H1 (cell line): ENCODE results near the gene PLPP4. TPM values are rescaled to one million over a fixed set of nuclear protein-coding genes. Genes with fewer than 3 reads are reported as not detected.
A peak's percentile ranks its signal among the peaks of the same experiment; 100 is the strongest.

Experiments used
- CTCF ChIA-PET: fragments of 300-600 bp; sonication (Branson Sonifier 250); formaldehyde crosslinking; loops from one replicate; lab custom pipeline; 2021; ENCODE audit not compliant: partially characterized antibody; lab: Charles Lee
- POLR2A ChIA-PET: fragments of 300-600 bp; sonication (Branson Sonifier 250); formaldehyde crosslinking; loops from one replicate; lab custom pipeline; 2021; ENCODE audit warnings: inconsistent platforms; ENCODE audit not compliant: partially characterized antibody; lab: Charles Lee
- DNase-seq, 2 experiments: peaks; one replicate each; pipeline versions ENCODE4 v3.0.0 to v3.0.0-alpha.2; 2010 to 2022; ENCODE audit warnings: low spot score in 2 of 2, low read depth in 1 of 2, mixed read lengths in 1 of 2
- FAIRE-seq: peaks from 2 replicates; lab custom pipeline; 2011; peaks lifted over from hg19 to GRCh38; lab: Jason Lieb, UNC
- H2AFZ ChIP-seq: 2 replicates; pipeline ENCODE4 v1.8.1; 2012; ENCODE audit warnings: low read length, inconsistent platforms
- H2AK5ac ChIP-seq: 2 replicates; pipeline ENCODE4 v1.6.1; 2013; ENCODE audit warnings: low read depth, low read length
- H2BK120ac ChIP-seq: replicated peaks from 2 replicates; pipeline ENCODE3; 2013; ENCODE audit warnings: low read depth, low read length, inconsistent platforms
- H2BK12ac ChIP-seq: 2 replicates; pipeline ENCODE4 v1.6.1; 2013; ENCODE audit warnings: low read depth, low read length
- H2BK15ac ChIP-seq: 2 replicates; pipeline ENCODE4 v1.6.1; 2013; ENCODE audit warnings: low read length
- H2BK20ac ChIP-seq: 2 replicates; pipeline ENCODE4 v1.6.1; 2013; ENCODE audit warnings: low read length
- H2BK5ac ChIP-seq: 2 replicates; pipeline ENCODE4 v1.6.1; 2013; ENCODE audit warnings: low read depth, low read length
- H3K14ac ChIP-seq: 2 replicates; pipeline ENCODE4 v1.6.1; 2013; ENCODE audit warnings: inconsistent platforms; ENCODE audit not compliant: insufficient read length
- H3K18ac ChIP-seq: 2 replicates; pipeline ENCODE4 v1.6.1; 2013; ENCODE audit warnings: low read length; ENCODE audit errors: extremely low read depth
- H3K23ac ChIP-seq: 2 replicates; pipeline ENCODE4 v1.6.1; 2013; ENCODE audit warnings: inconsistent platforms; ENCODE audit not compliant: insufficient read length
- H3K23me2 ChIP-seq: 2 replicates; pipeline ENCODE4 v1.6.1; 2013; ENCODE audit warnings: low read depth, low read length
- H3K27ac ChIP-seq: 2 replicates; pipeline ENCODE4 v1.6.1; 2011; ENCODE audit warnings: low read depth, low read length, inconsistent platforms
- H3K27me3 ChIP-seq, 4 experiments: replicated peaks in 1 of 4; 1 replicate in 1 of 4; 2 replicates in 3 of 4; pipeline versions ENCODE4 v1.6.1 to v1.8.1; 2011 to 2013; ENCODE audit warnings: low read length in 3 of 4, mild to moderate bottlenecking in 3 of 4, inconsistent platforms in 2 of 4, mixed read lengths in 2 of 4, moderate library complexity in 1 of 4; ENCODE audit not compliant: control insufficient read depth in 3 of 4, insufficient read depth in 3 of 4; ENCODE audit errors: extremely low read depth in 1 of 4
- H3K36me3 ChIP-seq, 4 experiments: 2 replicates each; pipeline versions ENCODE4 v1.6.1 to v1.8.1; 2011 to 2013; ENCODE audit warnings: mild to moderate bottlenecking in 4 of 4, low read length in 3 of 4, moderate library complexity in 2 of 4, control low read depth in 1 of 4, inconsistent platforms in 1 of 4; ENCODE audit not compliant: insufficient read depth in 4 of 4, control insufficient read depth in 2 of 4
- H3K4ac ChIP-seq: replicated peaks from 2 replicates; pipeline ENCODE3; 2013; ENCODE audit warnings: low read length, low read depth, mixed read lengths, inconsistent platforms; ENCODE audit not compliant: insufficient read length
- H3K4me1 ChIP-seq, 4 experiments: replicated peaks in 1 of 4; 1 replicate in 1 of 4; 2 replicates in 3 of 4; pipeline versions ENCODE4 v1.6.1 to v1.8.1; 2011 to 2013; ENCODE audit warnings: low read length in 3 of 4, inconsistent platforms in 2 of 4, mixed read lengths in 1 of 4; ENCODE audit not compliant: insufficient read depth in 4 of 4, control insufficient read depth in 3 of 4
- H3K4me2 ChIP-seq, 2 experiments: 2 replicates each; pipeline versions ENCODE4 v1.6.1 to v1.8.1; 2011 to 2013; ENCODE audit warnings: low read depth in 2 of 2, low read length in 2 of 2, control low read depth in 1 of 2, inconsistent platforms in 1 of 2, mild to moderate bottlenecking in 1 of 2; ENCODE audit not compliant: insufficient read depth in 1 of 2
- H3K4me3 ChIP-seq, 4 experiments: fragments of 200-600, 300-600 bp in 1 of 4; sonication (generic), shearing (Covaris generic), sonication (Bioruptor Twin) in 1 of 4; 2 replicates each; pipeline versions ENCODE4 v1.5.1 to v1.8.1; 2011 to 2016; ENCODE audit warnings: low read length in 4 of 4, low read depth in 3 of 4, control low read depth in 2 of 4, inconsistent platforms in 2 of 4, mild to moderate bottlenecking in 2 of 4, mixed read lengths in 1 of 4, moderate library complexity in 1 of 4; ENCODE audit not compliant: insufficient read depth in 2 of 4; ENCODE audit errors: extremely low read depth in 1 of 4
- H3K56ac ChIP-seq: replicated peaks from 2 replicates; pipeline ENCODE3; 2013; ENCODE audit warnings: low read depth, mild to moderate bottlenecking, mixed read lengths, low read length, inconsistent platforms; ENCODE audit not compliant: insufficient read length
- H3K79me1 ChIP-seq: 2 replicates; pipeline ENCODE4 v1.6.1; 2013; ENCODE audit warnings: low read depth, low read length, control low read depth
- H3K79me2 ChIP-seq, 2 experiments: 2 replicates each; pipeline versions ENCODE4 v1.6.1 to v1.8.1; 2012 to 2013; ENCODE audit warnings: low read length in 2 of 2, mild to moderate bottlenecking in 2 of 2, inconsistent platforms in 1 of 2; ENCODE audit not compliant: insufficient read depth in 2 of 2, control insufficient read depth in 1 of 2
- H3K9ac ChIP-seq, 4 experiments: replicated peaks in 1 of 4; 1 replicate in 1 of 4; 2 replicates in 3 of 4; pipeline versions ENCODE4 v1.6.1 to v1.8.1; 2011 to 2013; ENCODE audit warnings: low read depth in 3 of 4, low read length in 3 of 4, control low read depth in 2 of 4, mild to moderate bottlenecking in 2 of 4, moderate library complexity in 2 of 4, inconsistent platforms in 1 of 4; ENCODE audit errors: extremely low read depth in 1 of 4
- H3K9me3 ChIP-seq, 2 experiments: 2 replicates each; pipeline versions ENCODE4 v1.6.1 to v1.8.1; 2012 to 2013; ENCODE audit warnings: mild to moderate bottlenecking in 2 of 2, moderate library complexity in 2 of 2, control low read depth in 1 of 2, inconsistent platforms in 1 of 2, low read depth in 1 of 2, low read length in 1 of 2, mixed read lengths in 1 of 2; ENCODE audit not compliant: insufficient read depth in 2 of 2
- H4K20me1 ChIP-seq, 2 experiments: replicated peaks in 1 of 2; 2 replicates each; pipeline versions ENCODE3 to v1.8.1; 2011 to 2013; ENCODE audit warnings: inconsistent platforms in 2 of 2, low read length in 2 of 2, mild to moderate bottlenecking in 1 of 2; ENCODE audit not compliant: insufficient read depth in 2 of 2, control insufficient read depth in 1 of 2
- H4K5ac ChIP-seq: 2 replicates; pipeline ENCODE4 v1.6.1; 2013; ENCODE audit warnings: low read length, low read depth, mixed read lengths, inconsistent platforms; ENCODE audit not compliant: insufficient read length
- H4K8ac ChIP-seq: 2 replicates; pipeline ENCODE4 v1.8.0; 2013; ENCODE audit warnings: mild to moderate bottlenecking, moderate library complexity, low read length, inconsistent platforms; ENCODE audit not compliant: insufficient read depth; ENCODE audit errors: extremely low read depth
- H4K91ac ChIP-seq: replicated peaks from 2 replicates; pipeline ENCODE3; 2013; ENCODE audit warnings: low read length, mixed read lengths, inconsistent platforms; ENCODE audit not compliant: insufficient read length
- CEBPB ChIP-seq: IDR thresholded peaks from 2 replicates; pipeline ENCODE4 v1.6.1; 2012; ENCODE audit warnings: low read depth, low read length
- RAD21 ChIP-seq, 2 experiments: IDR thresholded peaks in 1 of 2; conservative IDR thresholded peaks in 1 of 2; 2 replicates each; pipeline ENCODE4 v1.6.1; 2011; ENCODE audit warnings: low read depth in 2 of 2, low read length in 2 of 2, improper control_type of control experiment in 1 of 2, inconsistent platforms in 1 of 2, mild to moderate bottlenecking in 1 of 2, moderate library complexity in 1 of 2
- WGBS, 2 experiments: shearing (Covaris generic) in 1 of 2; methylation state at CpG; one replicate each; pipeline versions ENCODE4 v1.1.6 to v1.1.7; 2013 to 2015; ENCODE audit warnings: low lambda C conversion rate in 2 of 2, mixed read lengths in 2 of 2, inconsistent platforms in 1 of 2, low coverage in 1 of 2, missing lambda C conversion rate in 1 of 2; ENCODE audit not compliant: insufficient replicate concordance in 2 of 2, insufficient coverage in 1 of 2, insufficient read length in 1 of 2; ENCODE audit errors: extremely low coverage in 1 of 2, missing lambda C conversion rate in 1 of 2; 5-methylcytosine and 5-hydroxymethylcytosine counted together
- polyA plus RNA-seq, 7 experiments: library from polyadenylated mRNA; depleted of rRNA in 3 of 7; stranded (reverse) in 5 of 7; unstranded in 2 of 7; fragments of >200 nt in 5 of 7; fragments of 200-250 nt in 2 of 7; gene quantifications; 1 replicate in 5 of 7; 2 replicates in 1 of 7; 4 replicates in 1 of 7; pipeline versions ENCODE4 v1.2.1 to v1.2.3, GENCODE V29; 2011 to 2013; ENCODE audit warnings: missing spikeins in 2 of 7, mixed read lengths in 2 of 7
- total RNA-seq: library from RNA; stranded (reverse); fragmentation: NEBNext Ultra II Directional; extraction: Animal tissue kit (Norgen Biotek cat#: 25700); gene quantifications from 2 replicates; pipeline ENCODE4 v1.2.1, GENCODE V29; 2021

Gene PLPP4
- total and polyA plus RNA-seq, 2 of the 8 experiments (the other 6 are each of a cell fraction or from before 2014, with no cell fraction given), result 0.30 TPM; not detected in 1

DNA sequence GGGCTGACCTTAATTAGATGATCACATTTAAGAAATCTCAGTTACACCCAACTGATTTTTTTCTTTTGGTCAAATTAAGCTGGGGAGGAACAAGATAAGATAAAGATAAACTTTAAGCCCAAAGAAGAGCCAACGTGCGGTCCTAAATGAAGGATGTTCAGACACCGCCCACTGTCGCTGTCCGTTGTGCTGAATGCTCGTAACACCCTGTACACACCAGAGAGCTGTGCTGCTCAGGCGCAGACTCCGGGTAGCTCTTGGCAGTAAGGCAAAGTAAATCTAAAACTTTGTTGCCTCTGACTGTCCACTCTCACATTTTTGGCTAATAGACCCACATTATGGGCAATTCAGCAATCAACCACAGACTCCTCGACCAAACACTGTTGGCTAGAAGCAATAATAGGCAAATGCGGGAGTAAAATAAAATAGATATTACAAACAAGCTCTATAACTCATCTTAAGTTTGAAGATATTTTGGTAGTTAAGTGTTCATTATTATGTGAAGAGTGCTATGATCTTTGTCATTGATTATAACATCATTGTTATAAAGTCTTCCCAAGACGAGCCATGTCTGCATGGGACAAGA is 57.1 kb downstream of the PLPP4 start:
- no peaks in the 10 kb centered on the region for H3K79me2 ChIP-seq
- CTCF ChIA-PET, result interaction anchor here (0.8 to 1.2 kb wide), 3 partner anchors 21 to 222 kb away, joined by 3 read pairs; no protein-coding TSS in a partner anchor

More for the DNA sequence above, 57.1 kb downstream of the PLPP4 start:
- Histone ChIP-seq H2AFZ (no peak overlapping the region), H3K14ac (no peak overlapping the region), H3K9ac (no peak overlapping the region), H2AK5ac (no peak overlapping the region), H3K27ac (no peak overlapping the region), H3K23me2 (no peaks in the 10 kb centered on the region), H3K36me3 (no peaks in the 10 kb centered on the region), H2BK15ac (no peak overlapping the region), H4K5ac (no peak overlapping the region), H3K4ac (no peak overlapping the region), H3K18ac (no peak overlapping the region), H3K4me1 (no peaks in the 10 kb centered on the region), H2BK120ac (no peak overlapping the region), H2BK20ac (no peak overlapping the region), H3K9me3 (no peaks in the 10 kb centered on the region), H3K23ac (no peak overlapping the region), H2BK12ac (no peak overlapping the region), H3K4me3 (no peak overlapping the region), H4K8ac (no peak overlapping the region), H3K79me1 (no peaks in the 10 kb centered on the region), H3K4me2 (no peak overlapping the region), H4K91ac (no peak overlapping the region), H3K27me3 (no peaks in the 10 kb centered on the region), H2BK5ac (no peak overlapping the region), H4K20me1 (no peaks in the 10 kb centered on the region), H3K56ac (no peak overlapping the region)
- POLR2A ChIA-PET, result no interaction called here
- WGBS, 2 experiments, result 64% methylated on average over 11 of the region's 11 CpGs; no CpG with 5 or more reads in 1 of the 2 experiments
- peak; percentile 15 to 83 for DNase-seq
- FAIRE-seq, result peak; percentile 57
- TF ChIP-seq CEBPB (no peak), RAD21 (IDR thresholded peaks at IDR 0.05 in 1 of 2, conservative IDR thresholded peaks at IDR 0.05 in 1 of 2; ENCODE audit: low read depth in 2 of 2, low read length in 2 of 2) (0 out of 4 replicates have a peak, but pooled peaks of 1 of the 2 experiments have one; percentile 4)
